Activated CD4-positive, alpha-beta T cell treated with anti-CD3 and anti-CD28 coated beads, Interleukin-2, Interleukin-6, amounts not matched to agents 100 ng/mL and 50 ng/mL, durations not matched to agents 16 hours and 8 hours (primary cell): ENCODE measurements around the gene HMX1.

ENCODE experiments used
- DNase-seq: peaks from one replicate; pipeline ENCODE4 v3.0.0-alpha.2; 2020

Gene HMX1

GRCh38 chr4:8909548-8909947, 37.9 kb upstream of the HMX1 start:
- DNase-seq = no peak

GRCh38 chr4:8908206-8908893, 36.7 kb upstream of the HMX1 start:
- no peak for DNase-seq

- no peak for DNase-seq
Measured at GRCh38 chr4:8907596-8908205, 36.1 kb upstream of the HMX1 start.

GRCh38 chr4:8906991-8907595, 35.5 kb upstream of the HMX1 start:
- DNase-seq = no peak

GRCh38 chr4:8906668-8906970, 35.0 kb upstream of the HMX1 start:
- DNase-seq = no peak

- no peak for DNase-seq
Measured at GRCh38 chr4:8905773-8906667, 34.4 kb upstream of the HMX1 start.

- no peak for DNase-seq
Measured at GRCh38 chr4:8905226-8905772, 33.7 kb upstream of the HMX1 start.

DNA sequence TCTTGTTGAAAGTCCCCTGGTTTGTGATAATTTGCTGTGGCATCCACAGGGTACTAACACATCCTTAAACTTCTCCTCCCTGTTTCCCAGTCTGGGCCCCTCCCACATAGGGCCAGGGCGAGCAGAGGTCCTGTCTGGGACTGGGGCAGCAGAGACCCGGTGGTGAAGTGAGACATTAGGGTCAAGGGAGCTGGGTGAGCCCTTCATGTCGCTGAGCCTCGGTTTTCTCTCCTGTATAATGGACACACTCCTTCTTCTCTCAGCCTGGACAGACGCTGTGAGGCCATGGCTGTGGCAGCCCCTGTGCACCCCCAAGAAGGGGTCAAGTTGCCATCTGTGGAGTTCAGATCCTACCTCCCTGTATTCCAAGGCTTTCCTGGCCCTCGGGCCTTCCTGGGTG, 33.0 kb upstream of the HMX1 start:
- no peak for DNase-seq

DNA sequence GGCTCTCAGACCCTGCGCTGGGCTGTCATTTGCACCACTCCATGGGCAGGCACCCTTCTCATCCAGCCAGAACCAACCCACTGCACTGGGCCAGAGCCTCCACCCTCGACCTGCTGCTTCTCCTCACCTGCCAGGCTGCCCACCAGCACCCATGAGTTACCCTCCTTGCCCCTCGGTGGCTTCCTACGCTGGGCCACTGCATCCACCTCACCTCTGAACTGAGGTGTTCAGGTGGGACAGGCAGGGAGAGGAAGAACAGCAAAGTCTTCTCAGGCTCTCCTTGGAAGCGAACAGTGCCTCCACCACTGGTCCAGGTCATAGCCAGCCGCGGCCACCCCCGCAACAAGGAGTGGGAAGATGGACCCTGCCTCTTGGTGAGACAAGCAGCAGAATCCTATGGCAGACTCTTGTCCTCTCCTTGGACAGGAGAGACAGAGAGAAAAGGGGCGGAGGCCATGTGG, 32.4 kb upstream of the HMX1 start:
- DNase-seq = no peak

DNA sequence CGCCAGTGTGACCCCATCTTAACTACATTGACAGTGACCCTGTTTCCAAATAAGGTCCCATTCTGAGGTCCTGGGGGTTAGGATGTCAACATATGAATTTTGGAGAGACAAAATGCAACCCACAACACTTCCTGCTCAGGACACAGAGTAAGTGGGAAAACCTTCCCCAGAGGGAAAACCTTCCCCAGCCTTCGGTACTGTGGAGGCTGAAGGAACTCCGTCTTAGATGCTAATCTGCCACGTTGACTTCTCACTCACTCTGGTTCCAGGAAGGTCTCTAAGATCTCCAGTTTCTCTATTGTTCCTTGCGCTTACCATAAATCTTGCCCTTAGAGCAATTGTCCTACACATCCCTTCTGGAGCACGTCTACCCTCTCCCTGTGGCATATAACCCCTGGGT, 29.7 kb upstream of the HMX1 start:
- no peak for DNase-seq

- no peak for DNase-seq
Measured at GRCh38 chr4:8900588-8900987, 28.9 kb upstream of the HMX1 start.

DNA sequence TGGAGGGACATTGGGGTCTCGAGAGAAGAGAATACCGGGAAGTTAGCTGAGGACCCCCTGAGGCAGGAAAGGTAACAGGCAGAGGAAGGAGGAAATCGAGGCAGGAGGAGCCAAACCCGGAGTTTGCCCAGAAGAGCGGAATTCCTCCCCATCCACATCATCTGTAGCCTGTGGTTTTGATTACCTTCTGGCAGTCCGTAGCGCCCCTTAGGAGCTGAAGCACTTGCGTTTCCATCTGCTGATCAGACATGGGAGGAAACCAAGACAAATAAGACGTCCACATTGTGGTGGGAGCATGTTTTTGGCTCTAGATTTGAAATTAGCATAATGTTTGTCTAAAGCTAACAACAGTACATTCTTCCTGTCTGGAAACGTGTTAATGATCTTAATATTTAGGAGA, 26.8 kb upstream of the HMX1 start:
- DNase-seq = no peak

GRCh38 chr4:8897251-8898167, 25.9 kb upstream of the HMX1 start:
- DNase-seq = no peak

DNA sequence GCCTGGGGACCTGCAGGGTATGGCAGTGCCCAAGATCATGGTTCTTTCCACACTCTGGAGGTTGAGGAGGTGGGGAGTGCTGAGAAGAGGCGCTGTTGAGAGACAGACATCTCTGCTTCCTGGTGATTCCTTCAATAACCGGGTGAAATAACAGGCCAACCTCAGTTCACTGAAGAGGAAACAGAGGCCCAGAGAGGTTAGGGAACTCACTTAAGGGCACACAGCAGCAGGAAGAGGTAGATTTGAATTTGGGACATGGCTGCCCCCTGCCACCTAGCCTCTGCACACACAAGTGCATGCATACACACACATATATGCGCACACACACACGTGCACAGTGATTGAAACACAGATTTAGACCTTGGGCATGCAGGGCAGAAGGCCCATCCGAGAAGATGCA, 24.9 kb upstream of the HMX1 start:
- no peak for DNase-seq

GRCh38 chr4:8896071-8896470, 24.4 kb upstream of the HMX1 start:
- no peak for DNase-seq

DNA sequence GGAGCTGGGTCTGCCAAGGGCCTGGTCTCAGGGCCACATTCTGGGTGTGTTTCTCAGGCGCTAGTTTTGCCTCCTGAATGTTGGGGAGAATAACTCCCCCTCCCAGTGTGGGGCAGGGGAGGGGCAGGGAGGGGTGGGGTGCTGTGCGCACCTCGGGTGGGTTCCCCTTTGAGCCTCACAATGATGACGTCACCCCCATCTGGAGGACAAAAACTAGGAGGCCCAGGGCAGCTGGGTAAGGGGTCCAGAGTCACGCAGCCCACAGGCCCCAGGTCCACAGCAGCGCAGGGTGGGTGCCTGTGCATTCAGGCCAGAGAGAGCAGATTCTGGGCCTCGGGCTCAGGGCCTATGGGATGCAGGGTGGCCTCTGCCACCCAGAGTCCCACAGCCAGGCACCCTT, 23.7 kb upstream of the HMX1 start:
- no peak for DNase-seq

- DNase-seq = no peak
Measured at GRCh38 chr4:8894424-8894816, 22.8 kb upstream of the HMX1 start.

GRCh38 chr4:8893624-8894423, 22.2 kb upstream of the HMX1 start:
- no peak for DNase-seq

GRCh38 chr4:8893227-8893623, 21.6 kb upstream of the HMX1 start:
- no peak for DNase-seq

- no peak for DNase-seq
Measured at GRCh38 chr4:8892556-8893226, 21.1 kb upstream of the HMX1 start.
